Endothelial cell of umbilical vein (primary cell): ENCODE results near the gene CLN6. TPM values are rescaled to one million over a fixed set of nuclear protein-coding genes. Genes with fewer than 3 reads are reported as not detected.

Experiments used
- Bru-seq: library from RNA; stranded (reverse); fragments of 400-500 nt; gene quantifications from one replicate; lab custom pipeline; 2021; lab: Mats Ljungman, UMichigan
- BruChase-seq, 2 experiments: library from RNA; stranded (reverse); fragments of 400-500 nt; gene quantifications; one replicate each; lab custom pipeline; 2021; lab: Mats Ljungman, UMichigan
- BruUV-seq: library from RNA; stranded (reverse); fragments of 400-500 nt; replicated peaks from 2 replicates; lab custom pipeline; 2021; lab: Mats Ljungman, UMichigan
- CTCF ChIA-PET: fragments of 300-600, 350-600 bp; sonication (Branson Sonifier 250); formaldehyde crosslinking; loops from one replicate; lab custom pipeline; 2021; ENCODE audit warnings: antibody characterized with exemption, inconsistent platforms; lab: Charles Lee
- POLR2A ChIA-PET: fragments of 300-600, 350-600 bp; sonication (Branson Sonifier 250); formaldehyde crosslinking; loops from one replicate; lab custom pipeline; 2021; ENCODE audit warnings: antibody characterized with exemption, inconsistent platforms; lab: Charles Lee
- DNase-seq: peaks from one replicate; pipeline ENCODE4 v3.0.0-alpha.2; 2011; ENCODE audit warnings: low read depth, low spot score
- FAIRE-seq: peaks from 2 replicates; lab custom pipeline; 2011; peaks lifted over from hg19 to GRCh38; lab: Jason Lieb, UNC
- H2AFZ ChIP-seq: 2 replicates; pipeline ENCODE4 v1.6.0; 2012; ENCODE audit warnings: low read depth, low read length, control low read depth, inconsistent platforms
- H3K27ac ChIP-seq: 2 replicates; pipeline ENCODE4 v1.5.1; 2011; ENCODE audit warnings: low read depth, mild to moderate bottlenecking, control low read depth, low read length, moderate library complexity; ENCODE audit not compliant: insufficient read depth
- H3K27me3 ChIP-seq, 2 experiments: 2 replicates each; pipeline versions ENCODE4 v1.6.0 to v1.6.1; 2011; ENCODE audit warnings: low read length in 2 of 2, mixed read lengths in 1 of 2; ENCODE audit not compliant: control insufficient read depth in 2 of 2, insufficient read depth in 2 of 2
- H3K36me3 ChIP-seq, 2 experiments: 2 replicates in 1 of 2; 3 replicates in 1 of 2; pipeline ENCODE4 v1.5.1; 2011; ENCODE audit warnings: low read length in 2 of 2, mild to moderate bottlenecking in 1 of 2, moderate library complexity in 1 of 2; ENCODE audit not compliant: control insufficient read depth in 2 of 2, insufficient read depth in 2 of 2; ENCODE audit errors: extremely low read depth in 1 of 2
- H3K4me1 ChIP-seq: 3 replicates; pipeline ENCODE4 v1.5.1; 2011; ENCODE audit warnings: mild to moderate bottlenecking, low read length; ENCODE audit not compliant: control insufficient read depth, insufficient read depth; ENCODE audit errors: extremely low read depth
- H3K4me2 ChIP-seq: 2 replicates; pipeline ENCODE4 v1.6.1; 2011; ENCODE audit warnings: low read length, control low read depth, mixed read lengths; ENCODE audit not compliant: insufficient read depth
- H3K4me3 ChIP-seq, 3 experiments: fragments of 200-600 bp in 1 of 3; sonication (generic), shearing (Covaris generic) in 1 of 3; replicated peaks in 1 of 3; 2 replicates each; pipeline ENCODE4 v1.5.1; 2011 to 2016; ENCODE audit warnings: control low read depth in 3 of 3, low read length in 3 of 3, mild to moderate bottlenecking in 2 of 3, inconsistent platforms in 1 of 3, low read depth in 1 of 3, moderate library complexity in 1 of 3; ENCODE audit not compliant: insufficient read depth in 1 of 3
- H3K79me2 ChIP-seq: 2 replicates; pipeline ENCODE4 v1.6.0; 2012; ENCODE audit warnings: low read length, inconsistent platforms; ENCODE audit not compliant: control insufficient read depth, insufficient read depth
- H3K9ac ChIP-seq: replicated peaks from 2 replicates; pipeline ENCODE3; 2011; ENCODE audit warnings: low read length, control low read depth; ENCODE audit not compliant: insufficient read depth; ENCODE audit errors: extremely low read depth
- H3K9me1 ChIP-seq: replicated peaks from 3 replicates; pipeline ENCODE4 v1.6.0; 2011; ENCODE audit warnings: mild to moderate bottlenecking, low read length; ENCODE audit not compliant: control insufficient read depth, insufficient read depth; ENCODE audit errors: extremely low read depth
- H3K9me3 ChIP-seq: replicated peaks from 2 replicates; pipeline ENCODE4 v1.5.1; 2012; ENCODE audit warnings: low read length, inconsistent platforms; ENCODE audit not compliant: control insufficient read depth, insufficient read depth
- H4K20me1 ChIP-seq: replicated peaks from 2 replicates; pipeline ENCODE3; 2011; ENCODE audit warnings: mild to moderate bottlenecking, low read length; ENCODE audit not compliant: control insufficient read depth, insufficient read depth; ENCODE audit errors: extremely low read depth
- EZH2 ChIP-seq: IDR thresholded peaks from 2 replicates; pipeline ENCODE4 v1.6.1; 2012; ENCODE audit warnings: borderline replicate concordance, low read depth, mild to moderate bottlenecking, moderate library complexity, low read length, inconsistent platforms; ENCODE audit not compliant: severe bottlenecking
- FOS ChIP-seq: IDR thresholded peaks from 2 replicates; pipeline ENCODE4 v1.6.1; 2011; ENCODE audit warnings: mild to moderate bottlenecking, low read length, moderate library complexity, borderline replicate concordance; ENCODE audit not compliant: insufficient read depth
- GATA2 ChIP-seq: IDR thresholded peaks from 2 replicates; pipeline ENCODE4 v1.7.0; 2011; ENCODE audit warnings: low read depth, mild to moderate bottlenecking, moderate library complexity, mixed read lengths, low read length; ENCODE audit not compliant: insufficient read length, insufficient read depth
- JUN ChIP-seq: IDR thresholded peaks from 2 replicates; pipeline ENCODE4 v1.6.1; 2011; ENCODE audit warnings: borderline replicate concordance, low read depth; ENCODE audit not compliant: insufficient read length, insufficient read depth
- MAX ChIP-seq: IDR thresholded peaks from 2 replicates; pipeline ENCODE4 v1.6.1; 2011; ENCODE audit not compliant: insufficient read depth, insufficient read length
- MYC ChIP-seq: IDR thresholded peaks from one replicate; pipeline ENCODE4 v1.6.1; 2011; ENCODE audit warnings: mild to moderate bottlenecking, low read depth, low read length
- POLR2A ChIP-seq: IDR thresholded peaks from 2 replicates; pipeline ENCODE4 v1.6.1; 2012; ENCODE audit warnings: low read depth, mild to moderate bottlenecking, control low read depth, low read length
- POLR2AphosphoS5 ChIP-seq: IDR thresholded peaks from 2 replicates; pipeline ENCODE4 v1.6.1; 2012; ENCODE audit warnings: low read depth, mild to moderate bottlenecking, control low read depth, low read length, moderate library complexity; ENCODE audit not compliant: insufficient read depth
- dilution Hi-C: fragments of 300-500 bp; cut with MboI; formaldehyde crosslinking; loops from one replicate; pipeline ENCODE4 v1.15.0; 2019; ENCODE audit warnings: low sequenced_read_pairs; ENCODE audit not compliant: extremely low pct_ligation_motif_present
- intact Hi-C: fragments of 100-400 bp; cut with micrococcal nuclease; formaldehyde crosslinking; loops from one replicate; pipeline ENCODE4 v1.10.0; 2022
- long read RNA-seq: library from polyadenylated mRNA; stranded (forward); transcript quantifications from one replicate; pipeline ENCODE4 v2.0.0, GENCODE V29; 2021
- polyA minus RNA-seq, 3 experiments: library from RNA; depleted of rRNA, polyadenylated mRNA; stranded (reverse); fragments of >200 nt; gene quantifications; 1 replicate in 1 of 3; 2 replicates in 2 of 3; pipeline ENCODE4 v1.2.3, GENCODE V29; 2011
- polyA plus RNA-seq, 4 experiments: library from polyadenylated mRNA; depleted of rRNA in 3 of 4; stranded (reverse) in 3 of 4; unstranded in 1 of 4; fragments of >200 nt; gene quantifications; 2 replicates each; pipeline versions ENCODE4 v1.2.1 to v1.2.3, GENCODE V29; 2011 to 2012; ENCODE audit warnings: missing spikeins in 1 of 4
- total RNA-seq: library from RNA; stranded (reverse); gene quantifications from 2 replicates; pipeline ENCODE4 v1.2.3, GENCODE V29; 2021
- TF ChIP-seq, protein P1 (sequence below), 2 donors: IDR thresholded peaks; 1 replicate in 1 of 2; 2 replicates in 1 of 2; pipeline ENCODE4 v1.5.1; 2011; ENCODE audit warnings: low read length in 2 of 2, mild to moderate bottlenecking in 2 of 2, moderate library complexity in 2 of 2, control low read depth in 1 of 2, inconsistent platforms in 1 of 2, low read depth in 1 of 2; ENCODE audit not compliant: insufficient read depth in 1 of 2; ENCODE audit errors: extremely low read depth in 1 of 2

CLN6 gene
- total RNA-seq (48.0 and 53.9 TPM in 2 replicates), polyA plus RNA-seq (75.5 and 83.7 TPM in 2 replicates), polyA minus RNA-seq (125 and 145 TPM in 2 replicates), Bru-seq, nascent RNA (percentile 33 among the genes with signal in this experiment), BruChase-seq, experiment 1, labeled RNA remaining after a 6-hour chase (percentile 55 among the genes with signal in this experiment), BruChase-seq, experiment 2, labeled RNA remaining after a 2-hour chase (percentile 45 among the genes with signal in this experiment)
- polyA plus RNA-seq (2011; cell fraction: cytosol; rRNA removed): 44.4 and 47.8 TPM in 2 replicates
- 52.7 and 54.8 TPM in 2 replicates for polyA plus RNA-seq (2011; cell fraction: nucleus; rRNA removed)
- 20.7 and 27.0 TPM in 2 replicates for polyA plus RNA-seq (2012)
- polyA minus RNA-seq (2011; cell fraction: cytosol; rRNA and poly(A)+ RNA removed): 63.2 TPM
- polyA minus RNA-seq (2011; cell fraction: nucleus; rRNA and poly(A)+ RNA removed): 42.2 and 50.8 TPM in 2 replicates
- long read RNA-seq, partial matches to known transcripts: 1 of 21 reads
- long read RNA-seq, other reads (novel, unspliced or antisense): 16 of 21 reads

- H3K79me2 ChIP-seq: peaks cover 40% of the 10 kb centered on the region
- FAIRE-seq: peak; percentile 71
- H3K36me3 ChIP-seq: no peaks in the 10 kb centered on the region
- H2AFZ ChIP-seq: peak within 1 kb of the TSS; percentile 97
- H3K9me3 ChIP-seq: no peaks in the 10 kb centered on the region
- ChIA-PET CTCF (interaction anchor here (0.9 to 1.7 kb wide), 4 partner anchors 9 to 24 kb away, joined by 3 to 6 read pairs (median 4); no protein-coding TSS in a partner anchor), POLR2A (interaction anchor here (0.6 kb wide), 1 partner anchor 68 kb away, joined by 3 read pairs; no protein-coding TSS in a partner anchor)
- no peaks in the 10 kb centered on the region for H4K20me1 ChIP-seq
- peak within 1 kb of the TSS; percentile 87 for H3K9ac ChIP-seq
- intact Hi-C loops: loop anchor here (1.0 to 5.0 kb wide), 3 partner anchors 25 to 367 kb away; partner anchors contain the start of genes CALML4 and FEM1B
- no peaks in the 10 kb centered on the region for H3K9me1 ChIP-seq
- H3K4me1 ChIP-seq: peaks cover 15% of the 10 kb centered on the region
- dilution Hi-C loops: no loop called here
- BruUV-seq: no TSS peak
- H3K27me3 ChIP-seq: no peaks in the 10 kb centered on the region
- peak within 1 kb of the TSS; percentile 91 for H3K4me2 ChIP-seq
- no peak for TF ChIP-seq JUN
- peak; percentile 91 for TF ChIP-seq MAX
- TF ChIP-seq POLR2A: peak; percentile 67
- peak; percentile 79 for TF ChIP-seq POLR2AphosphoS5
- TF ChIP-seq, protein P1, sequence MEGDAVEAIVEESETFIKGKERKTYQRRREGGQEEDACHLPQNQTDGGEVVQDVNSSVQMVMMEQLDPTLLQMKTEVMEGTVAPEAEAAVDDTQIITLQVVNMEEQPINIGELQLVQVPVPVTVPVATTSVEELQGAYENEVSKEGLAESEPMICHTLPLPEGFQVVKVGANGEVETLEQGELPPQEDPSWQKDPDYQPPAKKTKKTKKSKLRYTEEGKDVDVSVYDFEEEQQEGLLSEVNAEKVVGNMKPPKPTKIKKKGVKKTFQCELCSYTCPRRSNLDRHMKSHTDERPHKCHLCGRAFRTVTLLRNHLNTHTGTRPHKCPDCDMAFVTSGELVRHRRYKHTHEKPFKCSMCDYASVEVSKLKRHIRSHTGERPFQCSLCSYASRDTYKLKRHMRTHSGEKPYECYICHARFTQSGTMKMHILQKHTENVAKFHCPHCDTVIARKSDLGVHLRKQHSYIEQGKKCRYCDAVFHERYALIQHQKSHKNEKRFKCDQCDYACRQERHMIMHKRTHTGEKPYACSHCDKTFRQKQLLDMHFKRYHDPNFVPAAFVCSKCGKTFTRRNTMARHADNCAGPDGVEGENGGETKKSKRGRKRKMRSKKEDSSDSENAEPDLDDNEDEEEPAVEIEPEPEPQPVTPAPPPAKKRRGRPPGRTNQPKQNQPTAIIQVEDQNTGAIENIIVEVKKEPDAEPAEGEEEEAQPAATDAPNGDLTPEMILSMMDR (IDR thresholded peaks at IDR 0.05; ENCODE audit: extremely low read depth in 1 of 2, insufficient read depth in 1 of 2, low read depth in 1 of 2, low read length in 2 of 2): no peak
- no peak for TF ChIP-seq FOS
- no peak for TF ChIP-seq GATA2
- no peak for TF ChIP-seq EZH2
- TF ChIP-seq MYC: no peak
- peak within 1 kb of the TSS; percentile 71 for H3K27ac ChIP-seq
- H3K4me3 ChIP-seq: peak within 1 kb of the TSS; percentile 65 to 85 (median 77)
- DNase-seq: peak; percentile 80
These were observed at the start of gene CLN6 for GRCh38 chr15:68229386-68230156. Gene CLN6, minus strand, starts transcription at chr15:68229728. Its CDS starts 144 bp downstream, at chr15:68229584.
